ENCODE measurements around the gene NIFK.
A peak's percentile ranks its signal among the peaks of the same experiment; 100 is the strongest.

DNA sequence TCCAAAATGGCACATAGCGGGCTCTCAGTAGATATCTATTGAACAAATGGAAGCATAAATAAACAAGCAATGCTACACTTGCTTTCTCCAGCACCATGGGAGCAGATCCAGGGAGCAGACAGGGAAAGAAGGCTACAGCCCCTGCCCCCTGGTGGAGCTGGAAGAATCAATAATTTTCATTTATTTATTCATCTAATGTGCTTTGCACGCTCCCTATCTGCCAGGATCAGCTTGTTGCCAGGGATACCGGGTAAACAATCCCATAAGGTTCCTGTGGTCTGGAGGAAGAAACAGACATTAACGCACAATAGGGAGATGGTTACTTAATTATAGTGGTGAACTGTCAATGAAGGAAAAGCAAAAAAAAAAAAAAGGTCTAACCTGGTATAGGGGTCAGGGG is 47.3 kb downstream of the NIFK start:
- TF ChIP-seq, protein P1, sequence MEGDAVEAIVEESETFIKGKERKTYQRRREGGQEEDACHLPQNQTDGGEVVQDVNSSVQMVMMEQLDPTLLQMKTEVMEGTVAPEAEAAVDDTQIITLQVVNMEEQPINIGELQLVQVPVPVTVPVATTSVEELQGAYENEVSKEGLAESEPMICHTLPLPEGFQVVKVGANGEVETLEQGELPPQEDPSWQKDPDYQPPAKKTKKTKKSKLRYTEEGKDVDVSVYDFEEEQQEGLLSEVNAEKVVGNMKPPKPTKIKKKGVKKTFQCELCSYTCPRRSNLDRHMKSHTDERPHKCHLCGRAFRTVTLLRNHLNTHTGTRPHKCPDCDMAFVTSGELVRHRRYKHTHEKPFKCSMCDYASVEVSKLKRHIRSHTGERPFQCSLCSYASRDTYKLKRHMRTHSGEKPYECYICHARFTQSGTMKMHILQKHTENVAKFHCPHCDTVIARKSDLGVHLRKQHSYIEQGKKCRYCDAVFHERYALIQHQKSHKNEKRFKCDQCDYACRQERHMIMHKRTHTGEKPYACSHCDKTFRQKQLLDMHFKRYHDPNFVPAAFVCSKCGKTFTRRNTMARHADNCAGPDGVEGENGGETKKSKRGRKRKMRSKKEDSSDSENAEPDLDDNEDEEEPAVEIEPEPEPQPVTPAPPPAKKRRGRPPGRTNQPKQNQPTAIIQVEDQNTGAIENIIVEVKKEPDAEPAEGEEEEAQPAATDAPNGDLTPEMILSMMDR (IDR thresholded peaks at IDR 0.05): peak; percentile 17
- TF ChIP-seq ZFX (IDR thresholded peaks at IDR 0.05; ENCODE audit: borderline replicate concordance): no peak
